Dermis blood vessel endothelial cell (primary cell): ENCODE data around the gene RNF150. TPM values are rescaled to one million over a fixed set of nuclear protein-coding genes. Genes with fewer than 3 reads are reported as not detected.
"Not testable (repeated sequence)": the region's sequence is repeated elsewhere in the genome, so short reads cannot be mapped to it uniquely, and the experiment has no call there.

ENCODE experiments used
- DNase-seq: peaks from one replicate; pipeline ENCODE4 v3.0.0; 2010
- total RNA-seq: library from RNA; depleted of rRNA; stranded (reverse); fragments of >200 nt; gene quantifications from 2 replicates; pipeline ENCODE4 v1.2.3, GENCODE V29; 2014

Gene RNF150
- total RNA-seq, 1 donor from 2014 or later, result 0.17 TPM

DNA sequence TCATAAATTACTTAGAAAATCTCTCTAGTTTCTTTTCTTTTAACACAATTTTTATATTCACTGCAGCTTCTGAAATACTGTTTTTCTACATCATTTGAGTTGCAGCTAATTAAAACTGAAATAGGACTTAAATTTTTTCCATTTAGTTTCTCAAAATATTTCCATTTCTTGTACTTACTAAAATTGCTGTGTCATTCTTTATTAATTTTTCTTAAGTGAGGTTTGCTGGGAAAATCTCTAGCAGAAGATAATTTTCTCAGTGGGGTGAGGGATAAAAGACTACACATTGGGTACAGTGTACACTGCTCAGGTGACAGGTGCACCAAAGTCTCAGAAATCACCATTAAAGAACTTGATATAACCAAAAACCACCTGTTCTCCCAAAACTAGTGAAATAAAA is 57.7 kb downstream of the RNF150 start:
- no peak for DNase-seq

GRCh38 chr4:141074098-141074878 is 59.0 kb downstream of the RNF150 start:
- DNase-seq, result no peak

DNA sequence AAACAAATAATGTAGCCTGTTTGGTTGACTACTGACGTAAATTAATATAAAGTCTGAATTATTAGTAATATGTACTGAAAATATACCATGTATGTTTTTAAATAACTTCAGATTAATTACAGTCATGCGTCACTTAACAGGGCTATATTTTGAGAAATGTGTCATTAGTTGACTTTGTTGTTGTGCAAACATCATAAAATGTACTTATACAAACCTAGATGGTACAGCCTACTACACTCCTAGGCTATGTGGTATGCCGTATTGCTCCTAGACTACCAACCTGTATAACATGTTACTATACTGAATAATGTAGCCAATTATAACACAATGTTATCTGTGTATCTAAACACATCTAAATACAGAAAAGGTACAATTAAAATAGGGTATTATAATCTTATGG is 66.6 kb downstream of the RNF150 start:
- DNase-seq, result no peak

- DNase-seq, result no peak
These were observed 67.4 kb downstream of the RNF150 start for GRCh38 chr4:141065872-141066271.

GRCh38 chr4:141062651-141063050 is 70.6 kb downstream of the RNF150 start:
- DNase-seq, result no peak

- DNase-seq, result no peak
These were observed 74.4 kb downstream of the RNF150 start for GRCh38 chr4:141058591-141059512.

GRCh38 chr4:141057582-141057981 is 75.7 kb downstream of the RNF150 start:
- no peak for DNase-seq

DNA sequence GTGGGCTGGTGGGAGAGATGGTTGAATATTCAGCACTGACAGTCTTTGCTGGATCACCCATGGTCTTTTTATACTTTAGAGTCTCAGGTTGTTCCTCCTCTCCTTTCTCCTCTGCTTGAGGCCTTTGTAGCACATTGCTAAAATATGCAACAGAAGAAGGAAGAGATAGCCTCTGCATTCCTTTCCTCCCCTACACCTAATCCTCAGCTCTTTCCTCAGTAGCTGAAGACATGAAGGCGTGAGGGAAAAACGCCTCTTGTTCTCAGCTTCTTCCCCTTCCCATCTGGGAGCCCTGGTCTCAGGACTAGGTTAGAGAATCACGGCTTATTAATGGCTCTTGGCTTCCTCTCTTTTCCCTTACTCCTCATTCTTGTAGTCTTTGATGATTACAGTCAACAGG is 76.8 kb downstream of the RNF150 start:
- DNase-seq, result no peak

GRCh38 chr4:141054446-141054845 is 78.8 kb downstream of the RNF150 start:
- DNase-seq, result no peak

GRCh38 chr4:141050999-141051398 is 82.3 kb downstream of the RNF150 start:
- not testable (repeated sequence) for DNase-seq

DNA sequence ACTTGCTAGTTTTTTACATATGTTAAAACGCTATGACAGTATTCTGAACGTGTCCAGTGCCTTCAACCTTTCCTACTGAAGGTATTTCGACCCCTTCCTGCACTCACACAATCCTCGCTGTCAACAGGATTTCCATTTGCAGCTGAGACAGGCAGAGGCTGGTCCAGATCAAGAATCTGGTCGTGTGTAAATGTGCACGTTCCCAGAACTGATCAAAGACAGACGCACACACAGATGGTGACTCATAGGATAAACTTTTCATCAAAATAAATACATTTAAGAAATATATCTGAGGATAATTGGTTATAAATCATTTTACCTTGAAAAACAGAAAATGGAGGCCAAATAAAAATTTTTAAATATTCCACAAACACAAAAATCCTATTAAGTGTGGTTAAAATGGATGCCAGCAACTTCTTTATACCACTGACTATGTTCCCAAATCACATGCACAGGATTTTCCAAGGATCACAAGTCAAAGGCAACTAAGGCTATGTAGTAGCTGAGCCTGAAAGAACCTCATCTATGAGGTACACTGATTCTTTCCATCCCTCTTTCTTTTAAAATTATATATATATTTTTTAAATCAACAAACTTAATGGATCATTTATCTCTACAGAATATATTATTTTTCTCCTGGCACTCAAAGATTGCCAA is 85.9 kb downstream of the RNF150 start:
- DNase-seq, result no peak

DNA sequence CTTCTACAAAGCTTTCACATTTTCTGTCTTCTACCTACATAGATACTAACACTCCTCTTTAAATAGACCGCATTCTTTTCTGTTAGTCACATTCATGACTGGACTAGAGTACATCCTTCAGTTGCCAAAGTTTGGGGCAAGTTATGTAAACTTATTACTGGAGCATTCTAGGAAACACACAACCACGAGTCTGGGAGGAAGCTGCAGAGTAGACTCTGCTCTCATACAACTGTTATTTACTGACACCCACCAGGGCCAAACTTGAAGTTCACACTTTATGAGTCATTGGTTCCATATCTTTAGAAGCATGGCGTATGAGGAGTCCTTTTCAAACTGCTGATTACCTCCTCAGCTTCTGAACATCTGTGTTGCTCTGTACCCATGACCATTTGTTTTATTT is 87.0 kb downstream of the RNF150 start:
- no peak for DNase-seq

- no peak for DNase-seq
These were observed 87.4 kb downstream of the RNF150 start for GRCh38 chr4:141045848-141046247.

- no peak for DNase-seq
These were observed 92.2 kb downstream of the RNF150 start for GRCh38 chr4:141041021-141041476.

- DNase-seq, result no peak
These were observed 94.1 kb downstream of the RNF150 start for GRCh38 chr4:141039156-141039555.

DNA sequence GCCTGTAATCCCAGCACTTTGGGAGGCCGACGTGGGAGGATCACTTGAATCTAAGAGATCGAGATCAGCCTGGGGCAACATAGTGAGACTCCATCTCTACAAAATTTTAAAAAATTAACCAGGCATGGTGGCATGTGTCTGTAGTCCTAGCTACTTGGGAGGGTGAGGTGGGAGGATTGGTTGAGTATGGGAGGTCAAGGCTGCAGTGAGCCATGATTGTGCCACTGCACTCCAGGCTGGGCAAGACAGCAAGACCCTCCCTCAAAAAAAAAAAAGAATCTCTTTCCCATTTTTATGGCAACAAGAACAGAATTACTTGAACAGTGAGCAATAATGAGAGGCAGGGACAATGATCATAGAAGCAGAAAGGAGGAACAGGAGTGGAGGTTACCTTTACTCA is 94.8 kb downstream of the RNF150 start:
- DNase-seq, result no peak

DNA sequence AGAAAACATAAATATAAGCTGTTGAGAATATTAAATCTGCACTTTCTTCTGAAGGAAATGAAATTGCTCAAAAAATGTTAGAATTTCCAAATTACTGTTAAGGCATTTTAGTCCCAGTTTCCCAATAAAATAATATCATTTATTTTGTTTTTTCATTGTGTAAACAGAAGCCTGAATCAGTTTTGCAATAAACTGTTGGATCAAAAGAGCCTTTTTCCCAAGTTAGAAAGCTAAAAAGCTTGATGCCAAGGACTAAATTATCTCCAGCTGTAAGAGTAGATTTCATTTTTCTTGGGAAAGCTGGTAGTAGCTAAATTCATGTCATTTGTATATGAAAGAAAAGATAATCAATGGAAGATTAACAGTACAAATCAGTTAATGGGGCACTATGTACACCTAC is 95.8 kb downstream of the RNF150 start:
- DNase-seq, result no peak

DNA sequence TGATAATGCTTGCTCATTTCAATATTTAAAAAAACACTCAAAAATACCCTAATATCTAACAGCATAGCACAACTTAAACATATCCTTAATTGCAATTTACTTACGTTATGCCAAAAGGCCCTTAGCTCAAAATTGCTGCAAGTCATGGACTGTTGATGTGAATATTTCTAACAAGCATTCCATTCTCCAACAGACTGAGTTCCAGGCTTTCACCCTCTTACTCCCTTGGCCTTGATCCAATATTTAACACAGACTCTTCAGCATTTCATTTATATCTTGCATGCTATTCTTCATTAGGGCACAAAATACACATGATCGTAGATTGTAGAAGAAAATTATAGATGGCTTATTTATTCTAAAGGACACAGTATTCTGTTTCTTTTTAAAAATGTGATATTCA is 96.5 kb downstream of the RNF150 start:
- no peak for DNase-seq

- DNase-seq, result no peak
These were observed 97.3 kb downstream of the RNF150 start for GRCh38 chr4:141035920-141036319.

- no peak for DNase-seq
These were observed 105.2 kb downstream of the RNF150 start for GRCh38 chr4:141028024-141028529.

GRCh38 chr4:141027421-141027820 is 105.8 kb downstream of the RNF150 start:
- DNase-seq, result no peak

GRCh38 chr4:141026900-141027299 is 106.4 kb downstream of the RNF150 start:
- no peak for DNase-seq

DNA sequence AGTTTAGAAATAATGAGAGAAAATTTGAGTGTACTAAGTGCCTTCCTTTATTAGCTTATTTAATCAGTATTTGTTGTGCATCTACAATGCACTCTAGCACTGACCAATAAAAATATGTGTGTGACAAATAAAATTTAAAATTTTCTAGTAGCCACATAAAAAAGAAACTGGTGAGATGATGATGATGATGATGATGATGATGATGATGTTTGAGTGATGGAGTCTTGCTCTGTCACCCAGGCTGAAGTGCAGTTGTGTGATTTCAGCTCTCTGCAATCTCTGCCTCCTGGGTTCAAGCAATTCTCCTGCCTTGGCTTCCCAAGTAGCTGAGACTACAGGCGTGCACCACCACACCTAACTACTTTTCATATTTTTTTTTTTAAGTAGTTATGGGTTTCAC is 110.2 kb downstream of the RNF150 start:
- no peak for DNase-seq
